NCI-H2081 (cell line): ENCODE data around the gene PRUNE2.
"Not testable (repeated sequence)": the region's sequence is repeated elsewhere in the genome, so short reads cannot be mapped to it uniquely, and the experiment has no call there.

Source experiments
- DNase-seq, 2 experiments: peaks; one replicate each; lab custom pipeline; 2025; lab: John Stamatoyannopoulos, UW

Gene PRUNE2

GRCh38 chr9:76793784-76794431 is 112.0 kb downstream of the PRUNE2 start:
- DNase-seq, result no peak

GRCh38 chr9:76789840-76790239 is 116.1 kb downstream of the PRUNE2 start:
- no peak for DNase-seq

- no peak for DNase-seq
Observed at GRCh38 chr9:76787677-76788076, 118.2 kb downstream of the PRUNE2 start.

- DNase-seq, result no peak
Observed at GRCh38 chr9:76785501-76785900, 120.4 kb downstream of the PRUNE2 start.

GRCh38 chr9:76784881-76785280 is 121.0 kb downstream of the PRUNE2 start:
- no peak for DNase-seq

GRCh38 chr9:76772686-76773445 is 133.0 kb downstream of the PRUNE2 start:
- no peak for DNase-seq

GRCh38 chr9:76766126-76766525 is 139.8 kb downstream of the PRUNE2 start:
- DNase-seq, result no peak

- no peak for DNase-seq
Observed at GRCh38 chr9:76764138-76764537, 141.8 kb downstream of the PRUNE2 start, which contains the start of gene PCA3. TSS of gene PCA3 (plus strand) at chr9:76764438.

GRCh38 chr9:76761448-76761847 is 144.5 kb downstream of the PRUNE2 start:
- no peak for DNase-seq

GRCh38 chr9:76759732-76760131 is 146.2 kb downstream of the PRUNE2 start:
- DNase-seq, result peak; percentile 91 to 96

- DNase-seq, result no peak
Observed at GRCh38 chr9:76758476-76758875, 147.4 kb downstream of the PRUNE2 start.

- peak; percentile 47 to 82 for DNase-seq
Observed at GRCh38 chr9:76756941-76757673, 148.8 kb downstream of the PRUNE2 start.

GRCh38 chr9:76756268-76756640 is 149.7 kb downstream of the PRUNE2 start:
- DNase-seq, result peak; percentile 69 to 82

- DNase-seq, result no peak
Observed at GRCh38 chr9:76751001-76751400, 154.9 kb downstream of the PRUNE2 start.

- no peak for DNase-seq
Observed at GRCh38 chr9:76744336-76744735, 161.6 kb downstream of the PRUNE2 start.

- DNase-seq, result no peak
Observed at GRCh38 chr9:76743931-76744330, 162.0 kb downstream of the PRUNE2 start.

GRCh38 chr9:76742890-76743289 is 163.0 kb downstream of the PRUNE2 start:
- DNase-seq, result not testable (repeated sequence)

- no peak for DNase-seq
Observed at GRCh38 chr9:76741524-76741923, 164.4 kb downstream of the PRUNE2 start.

GRCh38 chr9:76738402-76738801 is 167.5 kb downstream of the PRUNE2 start:
- peak in 1 of 2 experiments; percentile 50 for DNase-seq

GRCh38 chr9:76737154-76737902 is 168.6 kb downstream of the PRUNE2 start:
- no peak for DNase-seq

GRCh38 chr9:76734716-76735115 is 171.2 kb downstream of the PRUNE2 start:
- no peak for DNase-seq

- no peak for DNase-seq
Observed at GRCh38 chr9:76733096-76733495, 172.8 kb downstream of the PRUNE2 start.
